LoVo (cell line): ENCODE results near the gene SIK2.

Experiments used
- DNase-seq: peaks from one replicate; pipeline ENCODE4 v3.0.0-alpha.2; 2016; ENCODE audit warnings: low spot score

Gene SIK2

GRCh38 chr11:111582163-111582562, 20.1 kb upstream of the SIK2 start:
- no peak for DNase-seq

- DNase-seq = no peak
These were observed 19.4 kb upstream of the SIK2 start for GRCh38 chr11:111582881-111583280.

GRCh38 chr11:111585371-111585770, 16.9 kb upstream of the SIK2 start:
- no peak for DNase-seq

- peak; percentile 62 for DNase-seq
These were observed 15.8 kb upstream of the SIK2 start for GRCh38 chr11:111586388-111586831.

GRCh38 chr11:111589114-111589513, 13.1 kb upstream of the SIK2 start:
- no peak for DNase-seq

GRCh38 chr11:111589886-111590499, 12.3 kb upstream of the SIK2 start:
- no peak for DNase-seq

- DNase-seq = no peak
These were observed 10.9 kb upstream of the SIK2 start for GRCh38 chr11:111591187-111591960.

GRCh38 chr11:111592491-111592890, 9.8 kb upstream of the SIK2 start:
- DNase-seq = no peak

GRCh38 chr11:111596319-111596718, 5.9 kb upstream of the SIK2 start:
- no peak for DNase-seq

GRCh38 chr11:111598148-111598547, 4.1 kb upstream of the SIK2 start:
- DNase-seq = no peak

- no peak for DNase-seq
These were observed 3.7 kb upstream of the SIK2 start for GRCh38 chr11:111598559-111598958.

GRCh38 chr11:111601636-111601978, 642 bp upstream of the SIK2 start:
- DNase-seq = no peak

- DNase-seq = no peak
These were observed 789 bp downstream of the SIK2 start for GRCh38 chr11:111602865-111603610.

- DNase-seq = no peak
These were observed 1.4 kb downstream of the SIK2 start for GRCh38 chr11:111603611-111604130.

GRCh38 chr11:111604392-111605009, 2.3 kb downstream of the SIK2 start:
- DNase-seq = peak; percentile 42

GRCh38 chr11:111605681-111606080, 3.4 kb downstream of the SIK2 start:
- DNase-seq = no peak

- DNase-seq = no peak
These were observed 4.7 kb downstream of the SIK2 start for GRCh38 chr11:111606986-111607385.

GRCh38 chr11:111607751-111608150, 5.5 kb downstream of the SIK2 start:
- DNase-seq = no peak

GRCh38 chr11:111612224-111612623, 10.0 kb downstream of the SIK2 start:
- DNase-seq = no peak

- DNase-seq = no peak
These were observed 15.0 kb downstream of the SIK2 start for GRCh38 chr11:111617286-111617685.

GRCh38 chr11:111620518-111620917, 18.3 kb downstream of the SIK2 start:
- no peak for DNase-seq

- peak; percentile 73 for DNase-seq
These were observed 21.3 kb downstream of the SIK2 start for GRCh38 chr11:111623527-111624030.
